Measurements from ENCODE around the gene UGT1A3.

Gene UGT1A3

DNA sequence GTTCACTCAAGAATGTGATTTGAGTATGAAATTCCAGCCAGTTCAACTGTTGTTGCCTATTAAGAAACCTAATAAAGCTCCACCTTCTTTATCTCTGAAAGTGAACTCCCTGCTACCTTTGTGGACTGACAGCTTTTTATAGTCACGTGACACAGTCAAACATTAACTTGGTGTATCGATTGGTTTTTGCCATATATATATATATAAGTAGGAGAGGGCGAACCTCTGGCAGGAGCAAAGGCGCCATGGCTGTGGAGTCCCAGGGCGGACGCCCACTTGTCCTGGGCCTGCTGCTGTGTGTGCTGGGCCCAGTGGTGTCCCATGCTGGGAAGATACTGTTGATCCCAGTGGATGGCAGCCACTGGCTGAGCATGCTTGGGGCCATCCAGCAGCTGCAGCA is 31.2 kb downstream of the UGT1A3 start, which contains the start of gene UGT1A1:
Gene UGT1A1, plus strand, starts transcription at position 228 of the 400 bp plus-strand sequence. Its CDS starts 18 bp downstream, at position 246.
- DNase-seq, result no peak

DNA sequence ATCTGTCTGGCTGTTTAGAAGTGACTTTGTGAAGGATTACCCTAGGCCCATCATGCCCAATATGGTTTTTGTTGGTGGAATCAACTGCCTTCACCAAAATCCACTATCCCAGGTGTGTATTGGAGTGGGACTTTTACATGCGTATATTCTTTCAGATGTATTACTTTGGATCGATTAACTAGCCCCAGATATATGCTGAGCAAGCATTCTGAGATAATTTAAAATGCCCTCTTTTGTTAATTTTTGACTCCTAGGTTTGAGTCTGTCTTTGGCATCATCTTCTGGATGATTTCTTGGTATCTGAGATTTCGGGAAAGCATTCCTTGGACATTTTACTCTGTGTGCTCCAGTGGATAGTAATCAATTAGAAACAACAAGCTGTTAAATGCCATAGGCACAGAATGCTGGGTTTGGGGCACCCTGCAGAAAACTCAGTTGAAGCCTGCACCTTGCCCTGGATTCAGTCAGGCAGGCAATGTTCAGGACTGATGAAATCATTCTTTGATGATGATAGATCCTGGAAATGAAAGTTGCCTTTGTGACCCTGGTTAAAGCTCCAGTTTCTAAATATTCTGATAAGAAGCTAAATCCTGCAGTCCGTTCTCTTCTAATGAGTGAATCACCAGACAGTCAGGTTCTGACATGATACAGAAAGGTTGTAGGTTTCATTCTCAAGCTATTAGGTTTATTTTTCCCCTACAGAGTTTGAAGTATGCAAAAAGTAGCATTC is 32.4 kb downstream of the UGT1A3 start:
- no peak for DNase-seq

DNA sequence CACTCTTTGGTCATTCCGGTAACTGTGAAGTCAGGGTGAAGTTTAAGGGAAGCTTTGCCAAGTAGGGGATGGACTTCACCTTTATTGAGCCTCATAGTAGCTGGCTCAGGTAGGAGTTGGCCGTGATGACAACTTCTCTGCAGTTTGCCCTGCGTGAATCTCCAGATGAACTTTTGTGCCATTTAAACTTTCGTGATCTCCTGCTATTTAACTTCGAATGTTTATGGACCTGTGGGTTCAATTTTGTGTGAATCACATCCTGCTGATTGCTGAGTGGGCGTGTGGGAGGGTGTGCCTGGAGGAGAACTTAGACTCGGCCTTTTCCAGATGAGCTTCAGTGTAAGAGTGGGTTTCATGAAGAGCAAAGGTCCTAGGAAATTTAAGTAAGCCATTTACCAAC is 35.4 kb downstream of the UGT1A3 start:
- no peak for DNase-seq

DNA sequence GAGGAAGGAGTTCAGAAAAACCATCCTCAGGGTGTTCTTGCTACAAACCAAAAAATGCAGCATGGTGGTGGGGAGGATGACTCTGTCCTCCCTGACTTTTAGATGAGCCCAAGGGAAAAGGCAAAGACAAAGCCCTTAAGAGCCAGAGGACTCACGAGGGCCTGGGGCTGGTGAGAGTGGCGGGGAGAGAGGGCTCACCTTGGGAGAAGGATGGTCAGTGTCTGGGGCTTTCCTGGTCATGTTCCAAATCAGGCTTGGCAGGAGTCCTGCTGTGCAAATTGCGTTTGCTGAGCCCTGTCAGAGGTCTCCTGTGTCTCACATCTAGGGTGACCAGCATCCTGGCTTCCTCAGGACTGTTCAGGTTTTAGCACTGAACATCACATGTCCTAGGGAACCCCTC is 35.9 kb downstream of the UGT1A3 start:
- DNase-seq, result no peak

DNA sequence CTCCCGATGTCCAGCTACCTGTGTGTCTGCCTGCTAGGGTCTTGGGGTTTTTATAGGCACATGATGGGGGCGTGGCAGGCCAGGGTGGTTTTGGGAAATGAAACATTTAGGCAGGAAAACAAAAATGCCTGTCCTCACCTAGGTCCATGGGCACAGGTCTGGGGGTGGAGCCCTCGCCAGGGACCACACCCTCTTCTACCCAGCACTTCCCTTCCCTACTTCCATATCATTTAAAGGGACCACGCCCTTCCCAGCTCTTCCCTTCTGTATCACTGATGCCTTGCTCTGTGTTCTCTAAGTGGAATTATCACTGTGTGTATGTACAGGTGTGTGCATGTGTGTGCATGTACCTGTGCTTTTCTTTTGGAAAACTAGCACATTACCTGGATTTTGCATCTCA is 37.6 kb downstream of the UGT1A3 start:
- DNase-seq, result no peak

DNA sequence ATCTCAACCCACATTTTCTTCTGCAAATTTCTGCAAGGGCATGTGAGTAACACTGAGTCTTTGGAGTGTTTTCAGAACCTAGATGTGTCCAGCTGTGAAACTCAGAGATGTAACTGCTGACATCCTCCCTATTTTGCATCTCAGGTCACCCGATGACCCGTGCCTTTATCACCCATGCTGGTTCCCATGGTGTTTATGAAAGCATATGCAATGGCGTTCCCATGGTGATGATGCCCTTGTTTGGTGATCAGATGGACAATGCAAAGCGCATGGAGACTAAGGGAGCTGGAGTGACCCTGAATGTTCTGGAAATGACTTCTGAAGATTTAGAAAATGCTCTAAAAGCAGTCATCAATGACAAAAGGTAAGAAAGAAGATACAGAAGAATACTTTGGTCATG is 39.2 kb downstream of the UGT1A3 start:
- no peak for DNase-seq

DNA sequence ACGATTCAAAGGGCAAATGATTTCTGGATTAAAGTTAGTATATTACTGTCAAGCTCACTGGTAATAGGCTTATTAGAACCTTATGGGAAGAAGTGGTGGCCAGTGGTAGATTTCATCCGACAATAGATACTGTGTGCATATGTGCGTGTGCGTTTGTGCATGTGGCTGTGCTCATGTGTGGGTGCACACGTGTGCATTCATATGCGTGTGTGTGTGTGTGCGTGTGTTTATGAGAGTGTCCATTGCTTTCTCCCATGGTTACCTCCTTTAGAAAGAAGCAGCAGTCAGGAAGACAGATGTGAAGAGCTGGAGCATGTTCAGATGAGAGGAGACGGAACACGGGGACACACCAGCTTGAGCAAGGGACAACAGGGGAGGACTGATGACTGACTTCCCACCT is 40.4 kb downstream of the UGT1A3 start:
- no peak for DNase-seq

DNA sequence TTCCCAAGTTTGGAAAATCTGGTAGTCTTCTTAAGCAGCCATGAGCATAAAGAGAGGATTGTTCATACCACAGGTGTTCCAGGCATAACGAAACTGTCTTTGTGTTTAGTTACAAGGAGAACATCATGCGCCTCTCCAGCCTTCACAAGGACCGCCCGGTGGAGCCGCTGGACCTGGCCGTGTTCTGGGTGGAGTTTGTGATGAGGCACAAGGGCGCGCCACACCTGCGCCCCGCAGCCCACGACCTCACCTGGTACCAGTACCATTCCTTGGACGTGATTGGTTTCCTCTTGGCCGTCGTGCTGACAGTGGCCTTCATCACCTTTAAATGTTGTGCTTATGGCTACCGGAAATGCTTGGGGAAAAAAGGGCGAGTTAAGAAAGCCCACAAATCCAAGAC is 43.3 kb downstream of the UGT1A3 start:
- DNase-seq, result no peak

DNA sequence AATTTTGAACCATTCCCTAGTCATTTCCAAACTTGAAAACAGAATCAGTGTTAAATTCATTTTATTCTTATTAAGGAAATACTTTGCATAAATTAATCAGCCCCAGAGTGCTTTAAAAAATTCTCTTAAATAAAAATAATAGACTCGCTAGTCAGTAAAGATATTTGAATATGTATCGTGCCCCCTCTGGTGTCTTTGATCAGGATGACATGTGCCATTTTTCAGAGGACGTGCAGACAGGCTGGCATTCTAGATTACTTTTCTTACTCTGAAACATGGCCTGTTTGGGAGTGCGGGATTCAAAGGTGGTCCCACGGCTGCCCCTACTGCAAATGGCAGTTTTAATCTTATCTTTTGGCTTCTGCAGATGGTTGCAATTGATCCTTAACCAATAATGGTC is 43.7 kb downstream of the UGT1A3 start:
- DNase-seq, result no peak

DNA sequence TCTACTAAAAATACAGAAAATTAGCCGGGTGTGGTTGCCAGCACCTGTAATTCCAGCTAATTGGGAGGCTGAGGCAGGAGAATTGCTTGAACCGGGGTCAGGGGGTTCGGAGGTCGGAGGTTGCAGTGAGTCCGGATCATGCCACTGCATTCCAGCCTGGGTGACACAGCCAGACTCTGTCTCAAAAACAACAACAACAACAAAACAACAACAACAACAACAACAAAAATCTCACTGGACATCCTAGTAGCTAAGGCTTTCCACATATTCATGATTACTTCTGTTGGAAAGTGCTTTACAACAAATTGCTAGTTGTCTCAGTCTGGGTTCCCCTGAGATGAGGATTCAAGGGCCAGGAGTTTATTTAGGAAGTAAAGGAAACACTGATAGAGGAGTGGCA is 45.0 kb downstream of the UGT1A3 start:
- DNase-seq, result no peak

DNA sequence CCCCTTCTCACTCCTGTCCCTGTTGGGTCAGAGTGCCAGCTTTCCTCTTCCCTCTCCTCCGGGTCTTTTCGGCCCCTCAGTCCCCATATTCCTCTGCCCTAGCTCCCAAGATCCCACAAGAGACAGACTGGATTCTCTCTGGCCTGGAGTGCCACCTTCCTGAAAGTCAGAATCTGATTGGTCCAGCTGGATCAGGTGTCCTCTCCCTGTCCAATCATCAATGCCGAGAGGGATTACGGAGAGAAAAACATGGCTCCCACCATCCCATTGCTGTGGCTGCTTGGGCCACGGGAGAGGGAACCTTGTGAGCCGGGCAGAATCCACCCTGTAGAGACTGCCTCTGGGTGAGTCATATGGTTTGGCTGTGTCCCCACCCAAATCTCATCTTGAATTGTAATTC is 46.6 kb downstream of the UGT1A3 start:
- no peak for DNase-seq

DNA sequence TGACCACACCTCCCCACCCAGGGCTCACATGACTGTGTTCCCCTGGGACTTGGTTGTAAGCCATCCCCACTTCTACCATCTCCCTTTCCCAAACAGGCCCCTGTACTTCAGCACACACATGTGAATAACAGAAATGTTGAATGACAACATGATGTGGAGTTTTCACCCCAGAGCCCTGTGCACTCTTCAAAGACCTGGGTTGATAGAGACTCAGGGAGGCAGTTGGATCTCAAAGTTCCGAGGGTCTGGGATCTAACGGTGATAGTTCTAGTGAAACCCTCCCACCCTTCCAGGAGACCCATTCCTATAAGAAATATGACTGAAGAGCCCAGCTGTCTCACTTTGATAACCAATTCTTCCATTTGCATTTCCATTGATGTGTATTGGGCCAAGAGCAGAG is 49.2 kb downstream of the UGT1A3 start, which contains the start of gene MROH2A:
Gene MROH2A, plus strand, starts transcription at position 301 of the 400 bp plus-strand sequence. CDS start 1,029 bp downstream, outside the sequence.
- no peak for DNase-seq

DNA sequence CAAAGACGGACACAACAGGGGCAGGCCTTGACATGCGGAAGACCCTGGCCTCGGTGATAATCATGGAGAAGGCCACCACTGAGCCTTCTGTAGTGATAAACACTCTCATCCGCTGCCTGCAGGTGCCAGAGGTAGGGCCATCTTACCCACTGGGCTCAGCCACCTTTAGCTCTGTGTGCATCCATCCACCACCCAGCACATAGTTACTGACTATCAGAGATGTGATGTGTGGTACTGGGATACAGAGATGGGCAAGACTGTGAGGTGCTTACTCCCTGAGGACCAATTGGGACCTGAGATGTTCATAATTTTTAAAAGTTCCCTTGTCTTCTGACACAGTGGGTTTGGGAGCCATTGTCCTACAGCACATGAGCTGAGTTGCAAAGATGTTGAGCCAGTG is 50.9 kb downstream of the UGT1A3 start:
- DNase-seq, result no peak

DNA sequence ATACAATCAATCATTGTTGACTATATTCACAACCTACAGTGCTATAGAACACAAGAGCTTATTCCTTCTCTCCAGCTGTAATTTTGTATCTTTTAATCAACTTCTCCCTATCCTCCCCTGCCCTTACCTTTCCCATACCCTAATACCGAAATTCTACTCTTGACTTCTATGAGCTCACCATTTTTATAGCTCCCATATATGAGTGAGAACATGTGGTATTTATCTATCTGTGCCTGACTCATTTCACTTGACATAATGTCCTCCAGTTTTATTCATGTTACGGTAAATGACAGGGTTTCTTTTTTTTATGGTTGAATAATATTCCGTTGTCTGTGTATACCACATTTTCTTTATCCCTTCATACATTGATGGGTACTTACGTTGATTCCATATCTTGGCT is 51.9 kb downstream of the UGT1A3 start:
- DNase-seq, result no peak

DNA sequence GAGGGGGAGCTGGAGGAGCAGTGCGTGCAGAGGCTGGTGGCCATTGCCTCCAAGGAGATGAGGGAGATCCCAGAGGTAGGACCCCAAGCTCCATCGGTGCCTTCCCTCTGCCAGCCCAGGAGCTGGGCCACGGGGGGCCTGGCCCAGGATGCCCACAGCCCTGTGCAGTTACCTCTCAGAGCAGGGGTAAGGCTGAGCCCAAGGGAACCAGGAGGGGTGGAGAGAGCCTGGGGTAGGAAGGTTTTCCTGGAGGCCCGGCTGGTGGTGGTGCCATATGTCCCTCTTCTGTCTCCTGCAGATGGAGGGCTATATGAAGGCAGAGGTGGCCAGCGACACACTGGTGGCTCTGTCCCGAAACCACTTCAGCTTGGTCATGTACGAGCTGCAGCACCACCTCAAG is 60.7 kb downstream of the UGT1A3 start:
- no peak for DNase-seq

DNA sequence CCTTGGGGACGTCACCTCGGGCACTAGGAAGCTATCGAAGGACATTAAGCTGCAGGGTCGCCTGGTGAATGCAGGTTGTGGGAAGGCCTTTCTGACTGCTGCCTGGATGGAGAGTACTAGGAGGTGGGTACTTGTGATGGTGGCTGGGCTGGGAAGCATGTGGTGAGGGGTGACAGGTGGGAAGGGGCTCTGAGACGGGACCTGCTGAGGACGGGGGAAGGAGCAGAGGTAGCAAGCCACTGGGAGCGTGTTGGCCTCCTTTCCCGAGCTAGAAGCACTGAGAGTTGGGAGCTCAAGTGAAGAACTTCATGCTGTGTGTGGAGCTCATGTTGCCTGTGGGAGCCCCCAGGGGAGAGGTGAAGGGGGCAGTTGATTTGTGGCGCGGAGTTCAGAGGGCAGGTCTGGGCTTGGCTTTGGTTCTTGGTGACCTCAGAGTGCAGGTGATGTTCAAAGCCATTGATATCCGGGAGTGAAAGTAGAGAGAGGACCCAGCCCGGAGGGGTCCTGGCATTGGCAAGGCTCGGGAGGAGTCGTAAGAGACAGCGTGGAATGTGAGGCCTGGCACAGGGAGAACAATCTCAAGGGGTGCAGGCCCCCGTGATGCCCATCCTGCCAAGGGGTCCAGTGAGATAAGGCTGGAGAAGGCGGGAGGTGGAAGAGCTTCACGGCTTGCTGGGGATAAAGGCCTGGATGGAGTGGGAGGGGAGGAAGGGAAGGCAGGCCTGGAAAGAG is 62.5 kb downstream of the UGT1A3 start:
- DNase-seq, result no peak

DNA sequence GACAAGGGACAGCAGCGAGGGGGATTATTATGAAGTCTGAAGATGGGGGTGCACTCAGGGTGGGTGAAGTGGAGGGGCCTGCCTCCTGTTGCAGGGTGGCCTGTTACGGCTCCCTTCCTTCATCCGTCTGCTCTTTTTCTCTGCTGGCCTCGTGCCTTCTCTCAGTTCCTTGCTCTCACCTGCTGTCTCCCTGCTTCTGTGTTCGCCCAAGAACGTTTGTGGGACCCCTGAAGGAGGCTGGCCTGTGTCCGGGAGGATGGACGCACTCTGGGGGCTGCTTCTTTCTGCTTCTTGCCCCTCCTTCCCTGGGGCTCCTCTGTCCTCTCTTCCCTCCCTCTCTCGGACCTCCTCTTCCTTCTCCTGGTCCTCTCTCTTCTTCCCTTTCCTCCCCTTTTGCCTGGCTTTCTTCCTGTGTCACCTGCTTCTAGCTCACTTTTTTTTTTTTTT is 63.1 kb downstream of the UGT1A3 start:
- no peak for DNase-seq

DNA sequence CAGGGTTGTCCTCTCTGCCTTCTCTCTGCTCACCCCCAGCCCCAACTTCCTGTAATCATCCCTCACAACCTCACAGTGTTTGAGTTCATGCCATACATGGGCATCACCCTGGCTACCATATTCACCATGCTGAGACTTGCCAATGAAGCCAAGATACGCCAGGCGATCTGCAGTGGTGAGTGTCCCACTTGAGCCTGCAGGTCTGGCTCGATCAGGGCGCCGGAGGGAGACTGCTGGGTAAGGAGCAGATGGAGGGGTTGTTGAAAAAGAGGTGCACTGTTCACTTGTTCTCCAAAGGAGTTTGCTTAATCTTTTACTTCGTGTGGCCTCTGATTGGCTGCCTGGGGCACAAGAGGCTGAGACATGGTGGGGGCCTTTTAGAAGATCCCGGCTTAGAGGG is 63.9 kb downstream of the UGT1A3 start:
- no peak for DNase-seq

DNA sequence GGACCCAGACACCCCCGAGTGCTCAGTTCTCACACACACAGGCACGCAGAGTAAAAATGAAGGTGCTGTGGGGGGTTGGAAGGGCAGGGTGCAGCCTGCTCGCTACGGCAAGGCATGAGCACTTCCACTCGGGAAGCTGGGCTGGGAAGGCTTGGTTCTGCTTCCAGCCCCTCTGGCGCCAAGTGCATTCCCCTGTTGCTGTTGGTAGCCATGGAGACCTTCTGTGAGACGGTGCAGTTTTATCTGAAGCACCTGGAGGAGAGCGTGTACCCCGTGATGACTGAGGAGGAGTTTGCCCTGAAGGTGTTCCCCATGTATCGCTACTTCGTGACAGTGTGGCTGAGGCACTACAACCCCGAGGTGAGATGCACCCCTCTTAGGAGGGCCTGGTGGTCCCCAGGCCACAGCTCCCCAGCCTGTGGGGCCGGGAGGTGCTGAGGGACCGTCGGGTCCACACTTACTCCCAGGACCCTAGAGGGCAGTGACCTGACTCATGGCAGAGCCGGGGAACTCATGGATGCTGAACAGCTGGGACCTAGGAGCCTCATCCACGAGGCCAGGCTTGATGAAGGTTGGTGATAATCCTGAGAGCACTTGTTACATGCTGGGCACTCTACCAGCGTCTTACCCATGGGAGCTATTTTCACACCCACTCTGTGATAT is 64.8 kb downstream of the UGT1A3 start:
- DNase-seq, result no peak

DNA sequence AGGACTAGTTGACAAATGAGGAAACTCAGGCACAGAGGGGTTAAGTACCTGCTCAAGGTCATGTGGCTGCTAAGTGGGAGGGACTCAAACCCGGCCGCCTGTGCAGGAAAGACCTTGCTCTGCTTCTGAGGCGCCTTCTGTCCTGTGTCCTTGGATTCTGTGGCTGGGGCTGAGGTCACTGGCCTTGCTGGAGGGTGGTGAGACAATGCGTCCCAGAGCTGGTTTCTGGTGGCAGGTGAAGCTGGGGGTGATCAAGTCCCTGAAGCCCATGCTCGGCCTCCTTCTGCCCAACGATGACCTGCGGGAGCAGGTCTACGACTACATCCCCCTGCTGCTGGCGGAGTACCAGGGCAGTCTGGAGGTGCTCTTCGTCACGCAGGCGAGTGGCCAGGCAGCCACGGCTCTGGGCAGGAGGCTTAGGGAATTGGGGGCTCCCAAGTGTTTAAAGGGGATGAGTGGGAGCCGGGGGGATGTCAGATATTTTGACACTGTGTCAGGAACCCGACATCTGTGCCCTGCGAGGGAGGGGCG is 65.4 kb downstream of the UGT1A3 start:
- no peak for DNase-seq

DNA sequence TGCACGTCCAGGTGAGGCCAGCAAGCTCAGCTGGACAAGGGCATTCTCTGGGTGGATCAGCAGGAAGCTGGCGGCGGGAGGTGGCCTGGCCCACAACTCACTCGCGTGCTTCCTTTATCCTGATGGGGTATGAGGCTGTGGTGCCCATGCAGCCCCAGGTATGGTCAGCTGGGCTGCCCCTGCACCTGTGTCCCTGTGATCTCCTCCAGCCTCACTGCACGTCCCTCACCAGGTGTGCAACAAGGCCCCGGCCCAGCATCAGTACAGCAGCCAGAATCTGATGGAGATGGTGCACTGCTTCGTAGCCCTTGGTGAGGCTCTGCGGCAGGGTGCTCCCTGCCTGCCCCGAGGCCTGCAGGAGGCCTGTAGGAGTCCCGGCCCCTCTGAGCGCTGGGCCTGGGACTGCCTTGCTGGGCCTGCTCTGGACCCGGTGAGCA is 66.9 kb downstream of the UGT1A3 start:
- DNase-seq, result no peak

DNA sequence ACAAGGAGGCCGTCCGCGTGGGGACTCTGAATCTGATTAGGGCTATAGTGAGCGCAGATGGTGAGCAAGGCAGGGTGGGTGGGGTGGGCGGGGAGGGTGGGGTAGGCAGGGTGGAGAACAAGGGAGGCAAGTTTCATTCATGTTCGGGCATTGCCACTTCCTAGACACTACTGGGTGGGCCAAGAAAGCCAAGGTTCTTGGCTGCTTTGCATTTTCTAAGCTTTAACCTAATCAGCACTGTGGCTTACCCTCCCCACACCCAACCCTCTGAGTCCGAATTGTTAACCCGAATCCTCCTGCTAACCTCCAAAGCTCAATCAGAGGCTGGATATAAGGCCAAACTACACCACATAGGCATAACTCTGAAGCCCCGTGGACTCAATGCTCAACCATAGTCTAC is 67.4 kb downstream of the UGT1A3 start:
- DNase-seq, result no peak

DNA sequence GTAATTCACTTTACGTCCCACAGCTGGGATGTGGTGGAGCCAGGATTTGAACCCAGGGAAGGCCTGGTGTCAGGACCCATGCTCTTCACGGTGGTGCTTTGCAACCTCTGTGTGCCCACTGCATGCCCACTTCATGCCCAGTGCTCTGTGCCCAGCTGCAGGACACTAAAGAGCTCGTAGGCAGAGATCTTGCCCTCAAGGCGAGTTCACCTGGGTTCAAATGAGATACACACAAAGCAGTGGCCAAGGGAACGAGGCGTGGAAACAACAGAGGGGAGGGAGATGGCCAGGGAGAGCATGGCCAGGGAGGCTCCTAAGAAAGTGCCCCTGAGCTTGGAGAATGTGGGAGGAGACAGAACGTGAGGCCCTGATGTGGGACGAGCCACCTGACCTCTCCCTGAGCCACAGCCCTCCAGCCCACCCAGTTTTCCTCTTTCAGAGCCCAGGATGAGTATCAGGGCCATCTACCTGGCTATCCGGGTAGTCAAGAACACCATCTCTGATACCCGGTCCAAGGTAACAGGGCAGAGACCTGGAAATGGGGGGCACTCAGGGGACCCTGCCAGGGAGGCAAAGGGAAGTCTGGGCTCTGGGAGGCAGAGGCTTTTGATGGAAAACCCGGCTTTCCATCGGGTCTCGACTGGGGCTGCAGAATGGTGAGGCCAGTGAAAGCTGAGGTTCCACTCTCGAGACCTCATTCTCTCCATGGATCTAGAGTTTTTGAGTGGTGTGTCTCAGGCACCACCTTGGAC is 69.7 kb downstream of the UGT1A3 start:
- no peak for DNase-seq
